Panc1 (cell line): ENCODE data around the gene FGF5. TPM values are rescaled to one million over a fixed set of nuclear protein-coding genes. Genes with fewer than 3 reads are reported as not detected.

Source experiments
- ATAC-seq: fragments of 200-7000 bp; cut with Tn5 transposase; 2 replicates; pipeline ENCODE4 v1.9.1; 2020; ENCODE audit warnings: mild to moderate bottlenecking, moderate library complexity
- BruUV-seq: library from RNA; stranded (reverse); fragments of 400-500 nt; replicated peaks from 2 replicates; lab custom pipeline; 2021; lab: Mats Ljungman, UMichigan
- CTCF ChIA-PET: fragments of 300-600 bp; sonication (Branson Sonifier 250); formaldehyde crosslinking; loops from one replicate; lab custom pipeline; 2022; ENCODE audit warnings: antibody characterized with exemption; lab: Charles Lee
- POLR2A ChIA-PET: fragments of 300-600 bp; sonication (Branson Sonifier 250); formaldehyde crosslinking; loops from one replicate; lab custom pipeline; 2022; ENCODE audit warnings: antibody characterized with exemption; lab: Charles Lee
- DNase-seq: peaks from one replicate; pipeline ENCODE4 v3.0.0-alpha.2; 2010; ENCODE audit warnings: low read depth, low spot score
- H3K27ac ChIP-seq: 2 replicates; pipeline ENCODE4 v1.5.1; 2011; ENCODE audit warnings: mild to moderate bottlenecking, low read length, inconsistent platforms
- H3K27me3 ChIP-seq: fragments of 200-500 bp; sonication (Bioruptor generic); 2 replicates; pipeline ENCODE4 v1.6.0; 2014; ENCODE audit warnings: low read length, inconsistent platforms; ENCODE audit not compliant: control insufficient read depth, insufficient read depth
- H3K36me3 ChIP-seq: fragments of 200-500 bp; sonication (Bioruptor generic); 2 replicates; pipeline ENCODE4 v1.5.1; 2014; ENCODE audit warnings: inconsistent platforms, mild to moderate bottlenecking, low read length, moderate library complexity; ENCODE audit not compliant: control insufficient read depth, insufficient read depth
- H3K4me1 ChIP-seq: 2 replicates; pipeline ENCODE4 v1.5.1; 2011; ENCODE audit warnings: inconsistent platforms, mild to moderate bottlenecking, low read length, moderate library complexity; ENCODE audit not compliant: control insufficient read depth, insufficient read depth
- H3K4me3 ChIP-seq, 2 experiments: 2 replicates each; pipeline ENCODE4 v1.5.1; 2011 to 2012; ENCODE audit warnings: low read depth in 2 of 2, low read length in 2 of 2, mild to moderate bottlenecking in 2 of 2, inconsistent platforms in 1 of 2, moderate library complexity in 1 of 2
- H3K9me3 ChIP-seq: fragments of 200-500 bp; sonication (Bioruptor generic); 2 replicates; pipeline ENCODE4 v1.5.1; 2014; ENCODE audit warnings: low read depth, mild to moderate bottlenecking, inconsistent platforms, low read length, moderate library complexity; ENCODE audit not compliant: control insufficient read depth, insufficient read depth
- POLR2AphosphoS5 ChIP-seq: IDR thresholded peaks from 2 replicates; pipeline ENCODE4 v1.6.1; 2012; ENCODE audit warnings: mild to moderate bottlenecking, low read depth, low read length, moderate library complexity
- SIN3A ChIP-seq: IDR thresholded peaks from 2 replicates; pipeline ENCODE4 v1.6.1; 2012; ENCODE audit warnings: low read depth, mild to moderate bottlenecking, low read length, moderate library complexity, borderline replicate concordance; ENCODE audit not compliant: insufficient read depth
- TCF7L2 ChIP-seq: IDR thresholded peaks from 2 replicates; pipeline ENCODE4 v1.6.1; 2011; ENCODE audit warnings: mild to moderate bottlenecking, low read depth, low read length, inconsistent platforms
- in situ Hi-C: cut with HindIII; loops from 2 replicates; pipeline ENCODE4 v1.10.0; 2016; ENCODE audit warnings: low sequenced_read_pairs, low pct_unique_long_range_greater_than_20kb
- intact Hi-C: fragments of 100-400 bp; cut with micrococcal nuclease; formaldehyde crosslinking; loops from one replicate; pipeline ENCODE4 v1.10.0; 2022; ENCODE audit not compliant: unreplicated experiment
- total RNA-seq: library from RNA; stranded (reverse); gene quantifications from one replicate; pipeline ENCODE4 v1.2.1, GENCODE V29; 2021; ENCODE audit not compliant: unreplicated experiment
- TF ChIP-seq, protein P1 (sequence below): fragments of 450-650 bp; IDR thresholded peaks from 2 replicates; pipeline ENCODE4 v1.5.1; 2017; ENCODE audit warnings: mild to moderate bottlenecking
- TF ChIP-seq, protein P2 (sequence below), 2 experiments: IDR thresholded peaks; 2 replicates each; pipeline ENCODE4 v1.6.1; 2011 to 2012; ENCODE audit warnings: low read depth in 2 of 2, control low read depth in 1 of 2, low read length in 1 of 2, mild to moderate bottlenecking in 1 of 2, moderate library complexity in 1 of 2; ENCODE audit not compliant: insufficient read depth in 1 of 2

FGF5 gene
- total RNA-seq, 1 experiment from 2014 or later = 1.3 TPM

- H3K4me1 ChIP-seq = no peaks in the 10 kb centered on the region; the same call in 1 of the 2 replicates
- H3K9me3 ChIP-seq = no peaks in the 10 kb centered on the region
- no peak overlapping the region for H3K4me3 ChIP-seq
- TF ChIP-seq, protein P1, sequence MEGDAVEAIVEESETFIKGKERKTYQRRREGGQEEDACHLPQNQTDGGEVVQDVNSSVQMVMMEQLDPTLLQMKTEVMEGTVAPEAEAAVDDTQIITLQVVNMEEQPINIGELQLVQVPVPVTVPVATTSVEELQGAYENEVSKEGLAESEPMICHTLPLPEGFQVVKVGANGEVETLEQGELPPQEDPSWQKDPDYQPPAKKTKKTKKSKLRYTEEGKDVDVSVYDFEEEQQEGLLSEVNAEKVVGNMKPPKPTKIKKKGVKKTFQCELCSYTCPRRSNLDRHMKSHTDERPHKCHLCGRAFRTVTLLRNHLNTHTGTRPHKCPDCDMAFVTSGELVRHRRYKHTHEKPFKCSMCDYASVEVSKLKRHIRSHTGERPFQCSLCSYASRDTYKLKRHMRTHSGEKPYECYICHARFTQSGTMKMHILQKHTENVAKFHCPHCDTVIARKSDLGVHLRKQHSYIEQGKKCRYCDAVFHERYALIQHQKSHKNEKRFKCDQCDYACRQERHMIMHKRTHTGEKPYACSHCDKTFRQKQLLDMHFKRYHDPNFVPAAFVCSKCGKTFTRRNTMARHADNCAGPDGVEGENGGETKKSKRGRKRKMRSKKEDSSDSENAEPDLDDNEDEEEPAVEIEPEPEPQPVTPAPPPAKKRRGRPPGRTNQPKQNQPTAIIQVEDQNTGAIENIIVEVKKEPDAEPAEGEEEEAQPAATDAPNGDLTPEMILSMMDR = no peak
- TF ChIP-seq, protein P2, sequence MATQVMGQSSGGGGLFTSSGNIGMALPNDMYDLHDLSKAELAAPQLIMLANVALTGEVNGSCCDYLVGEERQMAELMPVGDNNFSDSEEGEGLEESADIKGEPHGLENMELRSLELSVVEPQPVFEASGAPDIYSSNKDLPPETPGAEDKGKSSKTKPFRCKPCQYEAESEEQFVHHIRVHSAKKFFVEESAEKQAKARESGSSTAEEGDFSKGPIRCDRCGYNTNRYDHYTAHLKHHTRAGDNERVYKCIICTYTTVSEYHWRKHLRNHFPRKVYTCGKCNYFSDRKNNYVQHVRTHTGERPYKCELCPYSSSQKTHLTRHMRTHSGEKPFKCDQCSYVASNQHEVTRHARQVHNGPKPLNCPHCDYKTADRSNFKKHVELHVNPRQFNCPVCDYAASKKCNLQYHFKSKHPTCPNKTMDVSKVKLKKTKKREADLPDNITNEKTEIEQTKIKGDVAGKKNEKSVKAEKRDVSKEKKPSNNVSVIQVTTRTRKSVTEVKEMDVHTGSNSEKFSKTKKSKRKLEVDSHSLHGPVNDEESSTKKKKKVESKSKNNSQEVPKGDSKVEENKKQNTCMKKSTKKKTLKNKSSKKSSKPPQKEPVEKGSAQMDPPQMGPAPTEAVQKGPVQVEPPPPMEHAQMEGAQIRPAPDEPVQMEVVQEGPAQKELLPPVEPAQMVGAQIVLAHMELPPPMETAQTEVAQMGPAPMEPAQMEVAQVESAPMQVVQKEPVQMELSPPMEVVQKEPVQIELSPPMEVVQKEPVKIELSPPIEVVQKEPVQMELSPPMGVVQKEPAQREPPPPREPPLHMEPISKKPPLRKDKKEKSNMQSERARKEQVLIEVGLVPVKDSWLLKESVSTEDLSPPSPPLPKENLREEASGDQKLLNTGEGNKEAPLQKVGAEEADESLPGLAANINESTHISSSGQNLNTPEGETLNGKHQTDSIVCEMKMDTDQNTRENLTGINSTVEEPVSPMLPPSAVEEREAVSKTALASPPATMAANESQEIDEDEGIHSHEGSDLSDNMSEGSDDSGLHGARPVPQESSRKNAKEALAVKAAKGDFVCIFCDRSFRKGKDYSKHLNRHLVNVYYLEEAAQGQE (IDR thresholded peaks at IDR 0.05; ENCODE audit: insufficient read depth in 1 of 2, low read depth in 2 of 2, low read length in 1 of 2) = no peak
- TF ChIP-seq POLR2AphosphoS5 (no peak), SIN3A (no peak), TCF7L2 (no peak)
- ATAC-seq = no peak
- CTCF ChIA-PET = no interaction called here
- DNase-seq = no peak
- H3K27ac ChIP-seq = no peak overlapping the region
- POLR2A ChIA-PET = no interaction called here
- BruUV-seq = no TSS peak
- in situ Hi-C loops (no loop called here), intact Hi-C loops (no loop called here)
- no peaks in the 10 kb centered on the region for H3K27me3 ChIP-seq
- H3K36me3 ChIP-seq = no peaks in the 10 kb centered on the region
These were observed 36.3 kb downstream of the FGF5 start for GRCh38 chr4:80302616-80303223.

GRCh38 chr4:80305466-80305865 is 39.0 kb downstream of the FGF5 start:
- in situ Hi-C loops = no loop called here
- no peaks in the 10 kb centered on the region for H3K9me3 ChIP-seq
- no peaks in the 10 kb centered on the region; the same call in 1 of the 2 replicates for H3K4me1 ChIP-seq
- no peaks in the 10 kb centered on the region for H3K27me3 ChIP-seq
- H3K4me3 ChIP-seq = no peak overlapping the region
- no peak for TF ChIP-seq POLR2AphosphoS5
- POLR2A ChIA-PET = no interaction called here
- H3K36me3 ChIP-seq = no peaks in the 10 kb centered on the region
- no peak overlapping the region for H3K27ac ChIP-seq
- intact Hi-C loops = no loop called here
- ATAC-seq (no peak), DNase-seq (no peak)
- BruUV-seq = no TSS peak
- CTCF ChIA-PET = no interaction called here

- intact Hi-C loops (no loop called here), in situ Hi-C loops (no loop called here)
- Histone ChIP-seq H3K9me3 (no peaks in the 10 kb centered on the region), H3K36me3 (no peaks in the 10 kb centered on the region), H3K4me3 (no peak overlapping the region), H3K27ac (no peak overlapping the region), H3K27me3 (no peaks in the 10 kb centered on the region), H3K4me1 (no peaks in the 10 kb centered on the region; the same call in 1 of the 2 replicates)
- POLR2A ChIA-PET = no interaction called here
- CTCF ChIA-PET = no interaction called here
- BruUV-seq = no TSS peak
- TF ChIP-seq, protein P2 (IDR thresholded peaks at IDR 0.05; ENCODE audit: insufficient read depth in 1 of 2, low read depth in 2 of 2, low read length in 1 of 2) = no peak
- TF ChIP-seq POLR2AphosphoS5 (no peak), SIN3A (no peak), TCF7L2 (no peak)
- TF ChIP-seq, protein P1 = no peak
- DNase-seq (no peak), ATAC-seq (no peak)
These were observed 39.8 kb downstream of the FGF5 start for GRCh38 chr4:80306260-80306659.
